Naive B cell (primary cell): Measurements from ENCODE around the gene GMCL1. TPM values are rescaled to one million over a fixed set of nuclear protein-coding genes. Genes with fewer than 3 reads are reported as not detected.
"Not testable (repeated sequence)": the region's sequence is repeated elsewhere in the genome, so short reads cannot be mapped to it uniquely, and the experiment has no call there.

Experiments
- ATAC-seq, 2 donors: fragments of 150-1000 bp; cut with Tn5 transposase; 2 replicates each; pipeline ENCODE4 v1.10.0; 2021; ENCODE audit warnings: low read depth in 2 of 2, mild to moderate bottlenecking in 2 of 2, moderate library complexity in 2 of 2
- DNase-seq: peaks from one replicate; pipeline ENCODE4 v3.0.0; 2022
- H3K27ac Mint-ChIP-seq, 6 donors: one replicate each; pipeline ENCODE4 v1.8.0; 2020 to 2022; ENCODE audit warnings: mild to moderate bottlenecking in 6 of 6, mixed read lengths in 6 of 6, moderate library complexity in 5 of 6, inconsistent platforms in 2 of 6
- H3K27me3 Mint-ChIP-seq, 3 donors: one replicate each; pipeline ENCODE4 v1.8.0; 2021 to 2022; ENCODE audit warnings: mixed read lengths in 3 of 3, mild to moderate bottlenecking in 1 of 3
- H3K36me3 Mint-ChIP-seq, 2 donors: one replicate each; pipeline ENCODE4 v1.8.0; 2020 to 2022; ENCODE audit warnings: mixed read lengths in 2 of 2, inconsistent platforms in 1 of 2, mild to moderate bottlenecking in 1 of 2
- H3K4me1 Mint-ChIP-seq, 3 donors: one replicate each; pipeline ENCODE4 v1.8.0; 2020 to 2022; ENCODE audit warnings: mixed read lengths in 3 of 3, inconsistent platforms in 1 of 3, mild to moderate bottlenecking in 1 of 3, moderate library complexity in 1 of 3
- H3K4me3 Mint-ChIP-seq, 8 donors: one replicate each; pipeline ENCODE4 v1.8.0; 2020 to 2022; ENCODE audit warnings: mild to moderate bottlenecking in 8 of 8, mixed read lengths in 8 of 8, moderate library complexity in 8 of 8, inconsistent platforms in 2 of 8
- H3K9me3 Mint-ChIP-seq, 7 donors: one replicate each; pipeline ENCODE4 v1.8.0; 2020 to 2022; ENCODE audit warnings: mixed read lengths in 7 of 7, mild to moderate bottlenecking in 5 of 7, inconsistent platforms in 2 of 7, moderate library complexity in 1 of 7
- polyA plus RNA-seq, 6 donors: library from polyadenylated mRNA; unstranded; fragments of 300-500 nt; fragmentation: Illumina TruSeq; gene quantifications; one replicate each; pipeline ENCODE4 v1.2.3, GENCODE V29; 2021; ENCODE audit warnings: low read depth in 6 of 6

GMCL1 gene
- polyA plus RNA-seq, 6 donors from 2014 or later: 21.9 to 28.2 (median 25.0) TPM

- Mint-ChIP-seq H3K9me3 (no peaks in the 10 kb centered on the region), H3K4me1 (peaks cover 41 to 66% (median 41%) of the 10 kb centered on the region in 3 donors), H3K4me3 (peak overlapping the region; percentile 24 to 90 (median 81)), H3K27ac (peak overlapping the region; percentile 21 to 95 (median 82)), H3K36me3 (no peaks in the 10 kb centered on the region), H3K27me3 (no peaks in the 10 kb centered on the region)
- DNase-seq (no peak), ATAC-seq (no peak)
These were observed 31.6 kb upstream of the GMCL1 start for GRCh38 chr2:69797836-69798289.

DNA sequence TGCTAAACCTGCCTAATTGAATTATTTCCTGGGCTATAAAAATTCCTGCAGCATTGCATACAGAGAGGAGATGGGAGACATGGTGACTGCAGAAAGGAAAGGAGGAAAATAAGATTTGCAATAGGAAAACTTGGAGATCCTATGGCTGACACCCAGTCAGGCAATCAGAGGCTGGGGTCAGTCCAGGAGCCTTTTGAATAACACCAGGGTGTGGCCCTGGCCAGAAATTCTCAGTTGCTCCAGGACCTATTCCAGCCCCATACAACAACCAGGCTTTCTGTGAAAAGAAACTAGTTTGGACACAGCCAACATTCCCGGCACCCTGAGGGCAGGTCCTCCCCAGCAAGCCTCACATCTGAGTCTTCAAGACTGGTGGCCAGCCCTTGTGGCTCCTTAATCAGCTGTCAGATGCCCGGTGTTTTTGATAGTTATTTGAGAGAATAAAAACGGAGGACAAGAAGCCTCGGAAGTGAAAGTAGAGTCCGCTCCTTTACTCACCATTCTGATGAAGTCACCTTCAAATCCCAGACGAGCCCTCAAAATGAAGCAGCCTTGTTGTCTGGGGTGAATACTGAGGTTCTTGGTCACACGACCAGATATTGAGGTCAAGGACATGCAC, 31.1 kb upstream of the GMCL1 start:
- peak overlapping the region; percentile 69 to 90 (median 82) for H3K4me3 Mint-ChIP-seq
- no peak for DNase-seq
- peaks cover 45 to 71% (median 46%) of the 10 kb centered on the region in 3 donors for H3K4me1 Mint-ChIP-seq
- H3K9me3 Mint-ChIP-seq: no peaks in the 10 kb centered on the region
- H3K27me3 Mint-ChIP-seq: no peaks in the 10 kb centered on the region
- ATAC-seq: peak; percentile 21 to 46
- no peaks in the 10 kb centered on the region for H3K36me3 Mint-ChIP-seq
- peak overlapping the region; percentile 79 to 95 (median 88) for H3K27ac Mint-ChIP-seq

GRCh38 chr2:69798909-69799526, 30.4 kb upstream of the GMCL1 start:
- ATAC-seq (peak; percentile 51 to 58), DNase-seq (no peak)
- Mint-ChIP-seq H3K27ac (peak overlapping the region in 5 of 6 donors; percentile 80 to 95 (median 91)), H3K27me3 (no peaks in the 10 kb centered on the region), H3K36me3 (no peaks in the 10 kb centered on the region), H3K4me1 (peaks cover 50 to 77% (median 51%) of the 10 kb centered on the region in 3 donors), H3K9me3 (no peaks in the 10 kb centered on the region), H3K4me3 (peak overlapping the region; percentile 69 to 90 (median 82))

GRCh38 chr2:69801745-69802290, 27.6 kb upstream of the GMCL1 start:
- DNase-seq (no peak), ATAC-seq (no peak)
- peaks cover 0 to 4% of the 10 kb centered on the region in 2 donors for H3K36me3 Mint-ChIP-seq
- no peaks in the 10 kb centered on the region for H3K9me3 Mint-ChIP-seq
- peaks cover 55 to 80% (median 56%) of the 10 kb centered on the region in 3 donors for H3K4me1 Mint-ChIP-seq
- no peaks in the 10 kb centered on the region for H3K27me3 Mint-ChIP-seq
- H3K4me3 Mint-ChIP-seq: peak overlapping the region in 7 of 8 donors; percentile 3 to 71 (median 53)
- peak overlapping the region in 3 of 6 donors; percentile 15 to 39 (median 23) for H3K27ac Mint-ChIP-seq

DNA sequence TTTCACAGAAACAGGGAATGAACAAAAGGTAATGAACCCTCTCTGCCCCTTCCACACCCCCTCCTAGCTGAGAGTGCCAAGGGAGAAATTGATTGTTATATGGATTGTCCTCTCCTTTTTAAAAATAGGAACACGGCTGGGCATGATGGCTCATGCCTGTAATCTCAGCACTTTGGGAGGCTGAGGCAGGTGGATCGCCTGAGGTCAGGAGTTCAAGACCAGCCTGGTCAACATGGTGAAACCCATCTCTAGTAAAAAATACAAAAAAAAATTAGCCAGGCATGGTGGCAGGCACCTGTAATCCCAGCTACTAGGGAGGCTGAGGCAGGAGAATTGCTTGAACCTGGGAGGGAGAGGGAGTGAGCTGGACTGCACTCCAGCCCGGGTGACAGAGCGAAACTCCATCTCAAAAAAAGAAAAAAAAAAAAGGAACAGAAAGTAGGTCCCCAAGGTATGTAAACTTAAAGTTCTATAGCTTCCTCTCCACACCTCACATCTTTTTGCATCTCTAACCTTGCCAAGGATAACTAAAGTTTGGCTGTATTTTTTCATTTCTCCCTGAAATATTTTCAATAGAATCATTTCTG, 26.6 kb upstream of the GMCL1 start:
- not testable (repeated sequence) for H3K36me3 Mint-ChIP-seq, H3K9me3 Mint-ChIP-seq, H3K27me3 Mint-ChIP-seq
- Mint-ChIP-seq H3K27ac (peak overlapping the region in 3 of 6 donors; percentile 22 to 93 (median 52)), H3K4me3 (peak overlapping the region; percentile 11 to 71 (median 54)), H3K4me1 (peaks cover 47 to 69% (median 49%) of the 10 kb centered on the region in 3 donors)
- peak; percentile 47 for DNase-seq
- ATAC-seq: peak; percentile 81

DNA sequence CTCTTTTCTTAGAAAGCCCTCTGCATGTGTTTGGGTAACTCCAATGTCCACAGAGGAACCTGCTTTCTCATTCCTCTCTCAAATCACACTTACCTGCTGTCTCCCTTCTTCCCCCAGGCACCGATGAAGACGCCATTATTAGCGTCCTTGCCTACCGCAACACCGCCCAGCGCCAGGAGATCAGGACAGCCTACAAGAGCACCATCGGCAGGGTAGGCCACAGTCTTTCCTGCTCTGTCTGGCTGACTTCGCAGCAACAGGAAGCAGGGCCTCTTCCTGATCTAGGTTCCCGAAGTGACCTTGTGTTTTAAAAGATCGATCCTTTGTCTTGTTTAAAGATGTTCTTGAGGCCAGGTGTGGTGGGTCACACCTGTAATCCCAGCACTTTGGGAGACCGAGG, 25.0 kb upstream of the GMCL1 start:
- Mint-ChIP-seq H3K9me3 (no peaks in the 10 kb centered on the region), H3K4me3 (peak overlapping the region in 7 of 8 donors; percentile 20 to 86 (median 52)), H3K36me3 (peaks cover 0 to 11% of the 10 kb centered on the region in 2 donors), H3K4me1 (peaks cover 32 to 54% (median 33%) of the 10 kb centered on the region in 3 donors), H3K27ac (peak overlapping the region in 2 of 6 donors; percentile 59 to 67), H3K27me3 (no peaks in the 10 kb centered on the region)
- no peak for DNase-seq
- ATAC-seq: no peak

GRCh38 chr2:69805887-69806286, 23.6 kb upstream of the GMCL1 start:
- Mint-ChIP-seq H3K36me3 (peaks cover 5 to 11% of the 10 kb centered on the region in 2 donors), H3K4me1 (peaks cover 23 to 41% (median 27%) of the 10 kb centered on the region in 3 donors), H3K4me3 (no peak overlapping the region), H3K9me3 (no peaks in the 10 kb centered on the region), H3K27me3 (no peaks in the 10 kb centered on the region), H3K27ac (no peak overlapping the region)
- no peak for ATAC-seq
- no peak for DNase-seq

GRCh38 chr2:69807821-69808540, 21.5 kb upstream of the GMCL1 start:
- Mint-ChIP-seq H3K4me1 (peaks cover 14 to 22% (median 15%) of the 10 kb centered on the region in 3 donors), H3K27ac (no peak overlapping the region), H3K4me3 (no peak overlapping the region), H3K9me3 (no peaks in the 10 kb centered on the region), H3K27me3 (no peaks in the 10 kb centered on the region), H3K36me3 (peaks cover 11% of the 10 kb centered on the region in 2 donors)
- DNase-seq: no peak
- ATAC-seq: no peak

DNA sequence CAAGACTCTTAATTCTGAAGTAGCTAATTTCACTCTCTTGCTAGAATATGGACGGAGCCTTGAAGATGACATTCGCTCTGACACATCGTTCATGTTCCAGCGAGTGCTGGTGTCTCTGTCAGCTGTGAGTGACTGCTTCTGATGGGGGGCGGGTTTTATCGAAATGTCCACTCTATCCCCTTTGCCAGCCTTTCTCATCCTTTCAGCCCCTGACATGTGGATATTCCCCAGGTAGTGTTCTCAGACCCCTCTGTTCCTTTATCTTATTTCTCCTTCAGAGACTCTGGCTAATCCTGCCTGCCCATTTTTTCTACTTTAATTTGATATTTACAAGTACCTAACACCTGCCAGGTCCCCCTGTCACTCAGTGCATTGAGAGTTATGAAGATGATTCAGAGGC, 18.9 kb upstream of the GMCL1 start:
- Mint-ChIP-seq H3K9me3 (no peaks in the 10 kb centered on the region), H3K36me3 (peaks cover 11 to 15% of the 10 kb centered on the region in 2 donors), H3K27me3 (no peaks in the 10 kb centered on the region), H3K4me3 (no peak overlapping the region), H3K27ac (peak overlapping the region in 2 of 6 donors; percentile 14 to 17), H3K4me1 (no peaks in the 10 kb centered on the region)
- DNase-seq (no peak), ATAC-seq (no peak)

GRCh38 chr2:69811018-69811417, 18.4 kb upstream of the GMCL1 start:
- no peaks in the 10 kb centered on the region for H3K4me1 Mint-ChIP-seq

GRCh38 chr2:69811591-69811990, 17.9 kb upstream of the GMCL1 start:
- H3K4me1 Mint-ChIP-seq: peaks cover 0 to 4% (median 0%) of the 10 kb centered on the region in 3 donors
- no peaks in the 10 kb centered on the region for H3K9me3 Mint-ChIP-seq
- no peak for DNase-seq
- H3K27ac Mint-ChIP-seq: no peak overlapping the region
- no peaks in the 10 kb centered on the region for H3K27me3 Mint-ChIP-seq
- H3K4me3 Mint-ChIP-seq: no peak overlapping the region
- ATAC-seq: no peak
- peaks cover 11 to 12% of the 10 kb centered on the region in 2 donors for H3K36me3 Mint-ChIP-seq

More at GRCh38 chr2:69811018-69811417, 18.4 kb upstream of the GMCL1 start:
- Mint-ChIP-seq H3K36me3 (peaks cover 11 to 15% of the 10 kb centered on the region in 2 donors), H3K27ac (peak overlapping the region in 3 of 6 donors; percentile 14 to 54 (median 46)), H3K9me3 (no peaks in the 10 kb centered on the region), H3K27me3 (no peaks in the 10 kb centered on the region), H3K4me3 (no peak overlapping the region)
- ATAC-seq (no peak), DNase-seq (no peak)

DNA sequence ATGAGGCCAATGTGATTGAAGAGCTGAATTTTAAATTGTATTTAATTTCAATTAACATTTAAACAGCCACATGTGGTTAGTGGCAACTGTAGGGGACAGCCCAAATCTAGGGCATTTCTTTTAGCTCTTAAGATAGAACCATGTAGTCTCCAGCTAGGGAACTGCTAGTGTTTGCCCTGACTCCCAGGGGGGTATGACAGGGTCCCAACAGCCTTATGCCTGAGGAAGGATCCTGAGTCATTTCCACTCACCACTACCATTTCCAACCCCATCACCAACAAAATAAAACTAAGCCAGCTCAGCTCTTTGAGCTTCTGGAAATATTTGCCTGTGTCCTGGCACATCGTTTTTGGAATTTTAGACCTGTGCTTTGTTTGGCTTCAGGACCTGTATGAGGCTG, 13.7 kb upstream of the GMCL1 start:
- ATAC-seq (no peak), DNase-seq (no peak)
- Mint-ChIP-seq H3K27ac (no peak overlapping the region), H3K4me3 (no peak overlapping the region), H3K27me3 (no peaks in the 10 kb centered on the region), H3K36me3 (peaks cover 8 to 14% of the 10 kb centered on the region in 2 donors), H3K4me1 (peaks cover 4 to 6% (median 5%) of the 10 kb centered on the region in 3 donors), H3K9me3 (no peaks in the 10 kb centered on the region)
